Smooth muscle cell (in vitro differentiated cells): ENCODE data around the gene IGFL2. TPM values are rescaled to one million over a fixed set of nuclear protein-coding genes. Genes with fewer than 3 reads are reported as not detected.

ENCODE experiments used
- DNase-seq: peaks from one replicate; lab custom pipeline; 2025; ENCODE audit not compliant: unreplicated experiment; lab: John Stamatoyannopoulos, UW
- H2AFZ ChIP-seq: fragments of 200-600 bp; sonication (generic); 2 replicates; pipeline ENCODE4 v1.6.0; 2016; ENCODE audit warnings: antibody characterized with exemption, low read depth, mild to moderate bottlenecking
- H3F3A ChIP-seq: fragments of 200-600 bp; sonication (generic); 2 replicates; pipeline ENCODE4 v1.6.0; 2017; ENCODE audit warnings: antibody characterized with exemption, low read depth
- H3K27ac ChIP-seq: fragments of 200-600 bp; sonication (generic); 2 replicates; pipeline ENCODE4 v1.5.1; 2016; ENCODE audit warnings: low read depth, mild to moderate bottlenecking
- H3K27me3 ChIP-seq: fragments of 200-600 bp; sonication (generic); 2 replicates; pipeline ENCODE4 v1.6.1; 2016; ENCODE audit warnings: low read depth, mild to moderate bottlenecking
- H3K36me3 ChIP-seq: fragments of 200-600 bp; sonication (generic); 2 replicates; pipeline ENCODE4 v1.5.1; 2016; ENCODE audit warnings: low read depth
- H3K4me1 ChIP-seq: fragments of 200-600 bp; sonication (generic); 2 replicates; pipeline ENCODE4 v1.5.1; 2016; ENCODE audit warnings: low read depth
- H3K4me2 ChIP-seq: fragments of 200-600 bp; sonication (generic); 2 replicates; pipeline ENCODE4 v1.6.0; 2016; ENCODE audit warnings: mild to moderate bottlenecking
- H3K4me3 ChIP-seq: fragments of 200-600 bp; sonication (generic); 2 replicates; pipeline ENCODE4 v1.5.1; 2016; ENCODE audit warnings: mild to moderate bottlenecking
- H3K79me2 ChIP-seq: fragments of 200-600 bp; sonication (generic); 2 replicates; pipeline ENCODE4 v1.6.0; 2016; ENCODE audit warnings: low read depth, mild to moderate bottlenecking
- H3K9ac ChIP-seq: fragments of 200-600 bp; sonication (generic); 2 replicates; pipeline ENCODE4 v1.6.0; 2016; ENCODE audit warnings: low read depth
- H3K9me3 ChIP-seq: fragments of 200-600 bp; sonication (generic); replicated peaks from 2 replicates; pipeline ENCODE4 v1.5.1; 2016; ENCODE audit warnings: low read depth
- H4K20me1 ChIP-seq: fragments of 200-600 bp; sonication (generic); 2 replicates; pipeline ENCODE4 v1.6.0; 2016; ENCODE audit warnings: low read depth
- CTCF ChIP-seq: fragments of 200-600 bp; sonication (generic); IDR thresholded peaks from 2 replicates; pipeline ENCODE4 v1.5.1; 2017; ENCODE audit warnings: borderline replicate concordance, mild to moderate bottlenecking, antibody characterized with exemption; ENCODE audit not compliant: insufficient read depth, poor library complexity, severe bottlenecking
- WGBS: methylation state at CpG from one replicate; pipeline ENCODE4 v1.1.7; 2016; ENCODE audit warnings: low lambda C conversion rate; 5-methylcytosine and 5-hydroxymethylcytosine counted together
- polyA plus RNA-seq: library from polyadenylated mRNA; unstranded; fragments of >200 nt; fragmentation: Nextera tagmentation; extraction: Ambion mirVana; gene quantifications from 2 replicates; pipeline ENCODE4 v1.2.1, GENCODE V29; 2016
- total RNA-seq: library from RNA; depleted of rRNA; stranded (reverse); fragments of >200 nt; gene quantifications from 2 replicates; pipeline ENCODE4 v1.2.3, GENCODE V29; 2014

IGFL2 gene
- total and polyA plus RNA-seq, 2 experiments from 2014 or later = 126 to 164 TPM

- no peak within 1 kb of the TSS for H3K4me3 ChIP-seq
- no peak for TF ChIP-seq CTCF
- no peak within 1 kb of the TSS for H3K27ac ChIP-seq
- no peaks in the 10 kb centered on the region for H3K36me3 ChIP-seq
- no peak for DNase-seq
- no peaks in the 10 kb centered on the region for H3K9me3 ChIP-seq
- no peaks in the 10 kb centered on the region for H4K20me1 ChIP-seq
- no peak within 1 kb of the TSS for H2AFZ ChIP-seq
- no peaks in the 10 kb centered on the region for H3K27me3 ChIP-seq
- 80% methylated on average over 5 of the region's 5 CpGs for WGBS
- no peaks in the 10 kb centered on the region for H3F3A ChIP-seq
- H3K79me2 ChIP-seq = no peaks in the 10 kb centered on the region
- H3K4me2 ChIP-seq = no peak within 1 kb of the TSS
- H3K4me1 ChIP-seq = peaks cover 9% of the 10 kb centered on the region
- no peak within 1 kb of the TSS for H3K9ac ChIP-seq
These were observed 23.4 kb upstream of the IGFL2 start, which contains the start of gene IGFL3 for GRCh38 chr19:46124638-46125115. IGFL3 (minus strand) TSS chr19:46124688; CDS start chr19:46124649, 39 bp downstream.

GRCh38 chr19:46125447-46125846 lies 22.6 kb upstream of the IGFL2 start:
- H3K27ac ChIP-seq = no peak overlapping the region
- TF ChIP-seq CTCF = no peak
- 92% methylated on average over 4 of the region's 4 CpGs for WGBS
- no peak overlapping the region for H3K4me3 ChIP-seq
- DNase-seq = no peak
- H3K9me3 ChIP-seq = no peaks in the 10 kb centered on the region
- H3K27me3 ChIP-seq = no peaks in the 10 kb centered on the region
- no peak overlapping the region for H3K9ac ChIP-seq
- no peak overlapping the region for H3K4me2 ChIP-seq
- H2AFZ ChIP-seq = no peak overlapping the region
- H3K4me1 ChIP-seq = peaks cover 9% of the 10 kb centered on the region
- H3F3A ChIP-seq = no peaks in the 10 kb centered on the region
- H3K79me2 ChIP-seq = no peaks in the 10 kb centered on the region
- H3K36me3 ChIP-seq = no peaks in the 10 kb centered on the region
- H4K20me1 ChIP-seq = no peaks in the 10 kb centered on the region

- no peaks in the 10 kb centered on the region for H4K20me1 ChIP-seq
- no peak overlapping the region for H2AFZ ChIP-seq
- TF ChIP-seq CTCF = no peak
- no peak for DNase-seq
- no peak overlapping the region for H3K27ac ChIP-seq
- no peaks in the 10 kb centered on the region for H3K27me3 ChIP-seq
- H3K79me2 ChIP-seq = no peaks in the 10 kb centered on the region
- peaks cover 9% of the 10 kb centered on the region for H3K4me1 ChIP-seq
- no peak overlapping the region for H3K9ac ChIP-seq
- H3K4me3 ChIP-seq = no peak overlapping the region
- H3K4me2 ChIP-seq = no peak overlapping the region
- no peaks in the 10 kb centered on the region for H3K36me3 ChIP-seq
- H3K9me3 ChIP-seq = no peaks in the 10 kb centered on the region
- 72% methylated on average over 2 of the region's 2 CpGs for WGBS
- H3F3A ChIP-seq = no peaks in the 10 kb centered on the region
These were observed 21.9 kb upstream of the IGFL2 start for GRCh38 chr19:46126086-46126580.
